H9 (cell line): ENCODE measurements around the gene CRK. TPM values are rescaled to one million over a fixed set of nuclear protein-coding genes. Genes with fewer than 3 reads are reported as not detected.

Source experiments
- DNase-seq: peaks from one replicate; pipeline ENCODE4 v3.0.0-alpha.2; 2017
- H2AFZ ChIP-seq: one replicate; pipeline ENCODE4 v1.6.1; 2013; ENCODE audit warnings: mild to moderate bottlenecking, low read length, control low read depth, moderate library complexity
- H2AK5ac ChIP-seq: 2 replicates; pipeline ENCODE4 v1.6.1; 2013; ENCODE audit warnings: low read length, control low read depth, mixed read lengths; ENCODE audit not compliant: insufficient read length
- H2BK120ac ChIP-seq: one replicate; pipeline ENCODE4 v1.6.1; 2013; ENCODE audit warnings: low read depth, mild to moderate bottlenecking, low read length, control low read depth, inconsistent platforms; ENCODE audit not compliant: poor library complexity, severe bottlenecking
- H2BK12ac ChIP-seq: 2 replicates; pipeline ENCODE4 v1.6.1; 2013; ENCODE audit warnings: low read length, control low read depth, mixed read lengths, low read depth; ENCODE audit not compliant: insufficient read length
- H2BK15ac ChIP-seq: 2 replicates; pipeline ENCODE4 v1.6.1; 2013; ENCODE audit warnings: low read depth, low read length, control low read depth
- H2BK20ac ChIP-seq: one replicate; pipeline ENCODE4 v1.6.1; 2013; ENCODE audit warnings: low read depth, mild to moderate bottlenecking, low read length, control low read depth, inconsistent platforms; ENCODE audit not compliant: poor library complexity, severe bottlenecking
- H2BK5ac ChIP-seq: 2 replicates; pipeline ENCODE4 v1.6.1; 2013; ENCODE audit warnings: low read length, control low read depth, mixed read lengths; ENCODE audit not compliant: insufficient read length
- H3K14ac ChIP-seq: 2 replicates; pipeline ENCODE4 v1.6.1; 2013; ENCODE audit warnings: low read length, control low read depth; ENCODE audit not compliant: insufficient read depth
- H3K18ac ChIP-seq: 2 replicates; pipeline ENCODE4 v1.6.1; 2013; ENCODE audit warnings: low read depth, mild to moderate bottlenecking, mixed read lengths, low read length, control low read depth; ENCODE audit not compliant: insufficient read length
- H3K23ac ChIP-seq: 2 replicates; pipeline ENCODE4 v1.6.1; 2013; ENCODE audit warnings: low read length, control low read depth, mixed read lengths, low read depth; ENCODE audit not compliant: insufficient read length
- H3K23me2 ChIP-seq: 2 replicates; pipeline ENCODE4 v1.6.1; 2013; ENCODE audit warnings: low read depth, mild to moderate bottlenecking, mixed read lengths, low read length, control low read depth; ENCODE audit not compliant: insufficient read length, poor library complexity, severe bottlenecking
- H3K27ac ChIP-seq: 2 replicates; pipeline ENCODE4 v1.5.1; 2013; ENCODE audit warnings: low read length, control low read depth, mixed read lengths, low read depth; ENCODE audit not compliant: insufficient read length
- H3K27me3 ChIP-seq: 2 replicates; pipeline ENCODE4 v1.6.1; 2013; ENCODE audit warnings: low read length, control low read depth, inconsistent platforms; ENCODE audit not compliant: insufficient read depth
- H3K4ac ChIP-seq: 2 replicates; pipeline ENCODE4 v1.6.1; 2013; ENCODE audit warnings: low read depth, mild to moderate bottlenecking, control low read depth, inconsistent platforms, low read length, moderate library complexity
- H3K4me1 ChIP-seq: 2 replicates; pipeline ENCODE4 v1.6.1; 2013; ENCODE audit warnings: low read length, control low read depth, inconsistent platforms; ENCODE audit not compliant: insufficient read depth
- H3K4me2 ChIP-seq: 2 replicates; pipeline ENCODE4 v1.6.1; 2013; ENCODE audit warnings: low read length, control low read depth, mixed read lengths; ENCODE audit not compliant: insufficient read length, insufficient read depth
- H3K56ac ChIP-seq: 2 replicates; pipeline ENCODE4 v1.6.1; 2013; ENCODE audit warnings: low read depth, mild to moderate bottlenecking, mixed read lengths, low read length, control low read depth; ENCODE audit not compliant: insufficient read length
- H3K79me1 ChIP-seq: 2 replicates; pipeline ENCODE4 v1.6.1; 2013; ENCODE audit warnings: low read depth, mild to moderate bottlenecking, moderate library complexity, low read length, control low read depth, inconsistent platforms; ENCODE audit not compliant: insufficient read depth, poor library complexity, severe bottlenecking
- H3K79me2 ChIP-seq: 2 replicates; pipeline ENCODE4 v1.6.1; 2013; ENCODE audit warnings: low read length, control low read depth, inconsistent platforms; ENCODE audit not compliant: insufficient read depth
- H3K9ac ChIP-seq: 2 replicates; pipeline ENCODE4 v1.6.1; 2013; ENCODE audit warnings: low read length, control low read depth, mixed read lengths; ENCODE audit not compliant: insufficient read length; ENCODE audit errors: extremely low read depth
- H3K9me3 ChIP-seq: one replicate; pipeline ENCODE4 v1.6.1; 2013; ENCODE audit warnings: low read depth, low read length, inconsistent platforms; ENCODE audit not compliant: control insufficient read depth
- H3T11ph ChIP-seq: one replicate; pipeline ENCODE4 v1.6.1; 2013; ENCODE audit warnings: mild to moderate bottlenecking, low read length, control low read depth, inconsistent platforms
- H4K20me1 ChIP-seq: one replicate; pipeline ENCODE4 v1.6.1; 2013; ENCODE audit not compliant: control insufficient read depth, insufficient read length, insufficient read depth
- H4K5ac ChIP-seq: 2 replicates; pipeline ENCODE4 v1.6.1; 2013; ENCODE audit warnings: low read depth, mild to moderate bottlenecking, mixed read lengths, low read length, control low read depth; ENCODE audit not compliant: insufficient read length
- H4K8ac ChIP-seq: replicated peaks from 2 replicates; pipeline ENCODE4 v1.6.1; 2013; ENCODE audit warnings: low read length, control low read depth, mixed read lengths, low read depth; ENCODE audit not compliant: insufficient read length
- H4K91ac ChIP-seq: 2 replicates; pipeline ENCODE4 v1.6.1; 2013; ENCODE audit warnings: low read depth, mild to moderate bottlenecking, moderate library complexity, mixed read lengths, low read length, control low read depth; ENCODE audit not compliant: insufficient read length
- H3K27ac Mint-ChIP-seq, 3 experiments: 2 replicates in 2 of 3; 3 replicates in 1 of 3; pipeline ENCODE4 v1.8.0; 2020 to 2021; ENCODE audit warnings: mixed read lengths in 3 of 3, mild to moderate bottlenecking in 1 of 3, moderate library complexity in 1 of 3
- H3K27me3 Mint-ChIP-seq: 2 replicates; pipeline ENCODE4 v1.8.0; 2021; ENCODE audit warnings: low read depth, mild to moderate bottlenecking, moderate library complexity, mixed read lengths
- H3K36me3 Mint-ChIP-seq, 3 experiments: 2 replicates in 2 of 3; 3 replicates in 1 of 3; pipeline ENCODE4 v1.8.0; 2020 to 2021; ENCODE audit warnings: low read depth in 3 of 3, mixed read lengths in 3 of 3; ENCODE audit not compliant: insufficient read depth in 1 of 3
- H3K4me1 Mint-ChIP-seq, 2 experiments: 2 replicates each; pipeline ENCODE4 v1.8.0; 2020; ENCODE audit warnings: mixed read lengths in 2 of 2
- H3K4me3 Mint-ChIP-seq, 2 experiments: 2 replicates in 1 of 2; 3 replicates in 1 of 2; pipeline ENCODE4 v1.8.0; 2020 to 2021; ENCODE audit warnings: mild to moderate bottlenecking in 2 of 2, mixed read lengths in 2 of 2, moderate library complexity in 1 of 2
- H3K9me3 Mint-ChIP-seq, 2 experiments: 2 replicates in 1 of 2; 3 replicates in 1 of 2; pipeline ENCODE4 v1.8.0; 2020; ENCODE audit warnings: mild to moderate bottlenecking in 2 of 2, mixed read lengths in 2 of 2, moderate library complexity in 1 of 2
- WGBS: extraction: QIAGEN DNeasy Blood & Tissue Kit; methylation state at CpG from one replicate; pipeline ENCODE4 v1.1.7; 2013; ENCODE audit warnings: missing lambda C conversion rate, low lambda C conversion rate, mixed read lengths; ENCODE audit not compliant: insufficient read length; ENCODE audit errors: extremely low coverage; 5-methylcytosine and 5-hydroxymethylcytosine counted together
- total RNA-seq: library from RNA; stranded (reverse); gene quantifications from 2 replicates; pipeline ENCODE4 v1.2.1, GENCODE V29; 2021
- TF ChIP-seq, protein P1 (sequence below): fragments of 200-600 bp; sonication (generic); conservative IDR thresholded peaks from 3 replicates; pipeline ENCODE4 v1.8.0; 2021; ENCODE audit warnings: antibody characterized with exemption, mild to moderate bottlenecking

CRK gene
- total RNA-seq, 1 experiment from 2014 or later = 58.9 TPM

DNA sequence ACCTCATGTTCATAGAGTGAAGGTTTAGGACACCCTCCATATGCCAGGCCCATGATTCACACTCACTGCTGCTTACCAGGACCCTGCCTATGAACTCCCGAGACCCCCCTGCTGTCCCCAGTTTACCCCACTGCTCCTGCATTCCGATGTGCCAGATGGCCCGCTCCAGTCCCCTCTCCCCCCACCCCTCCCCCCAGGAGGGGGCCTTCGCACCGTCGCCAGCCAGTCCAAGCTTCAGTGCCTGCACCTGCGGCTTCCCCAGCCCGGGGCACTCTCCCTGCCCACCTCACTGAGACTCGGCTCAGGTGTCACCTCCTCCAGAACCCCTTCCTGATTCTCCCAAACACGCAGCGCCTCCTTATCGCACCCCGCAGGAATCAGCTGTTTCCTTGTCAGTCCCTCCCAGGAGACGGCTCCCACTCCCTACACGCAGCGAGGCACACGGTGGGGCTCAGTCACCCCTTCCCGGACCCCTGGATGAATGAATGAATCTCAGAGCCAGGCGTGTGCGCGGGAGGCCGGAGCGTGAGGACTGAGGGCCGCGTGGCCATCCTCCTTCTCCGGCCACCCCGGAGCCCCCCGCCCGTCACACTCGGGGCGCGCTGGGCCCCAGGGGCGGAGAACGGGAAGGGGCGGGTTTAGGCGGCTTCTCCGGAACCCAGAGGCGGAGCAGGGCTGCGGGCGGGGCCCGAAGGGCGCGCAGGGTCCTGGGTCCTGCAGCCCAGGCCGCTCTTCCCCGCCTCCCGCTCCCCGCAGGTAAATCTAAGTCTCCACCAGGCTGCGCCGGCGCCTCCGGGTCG lies 34.8 kb upstream of the CRK start:
- Histone ChIP-seq H4K20me1 (no peaks in the 10 kb centered on the region), H3K4me2 (peak overlapping the region; percentile 78), H2BK12ac (no peak overlapping the region), H4K8ac (no peak overlapping the region), H3K14ac (peak overlapping the region; percentile 61), H2BK20ac (no peak overlapping the region), H4K5ac (no peak overlapping the region), H4K91ac (no peak overlapping the region), H3T11ph (no peak overlapping the region), H3K9ac (peak overlapping the region; percentile 40), H3K4me1 (no peaks in the 10 kb centered on the region), H3K23ac (no peak overlapping the region), H3K79me2 (no peaks in the 10 kb centered on the region), H3K27me3 (no peaks in the 10 kb centered on the region), H3K27ac (no peak overlapping the region), H3K79me1 (no peaks in the 10 kb centered on the region), H2BK5ac (no peak overlapping the region), H3K56ac (no peak overlapping the region), H2BK15ac (no peak overlapping the region), H3K23me2 (peaks cover 26% of the 10 kb centered on the region), H2BK120ac (no peak overlapping the region), H3K4ac (no peak overlapping the region), H3K9me3 (no peaks in the 10 kb centered on the region), H2AK5ac (no peak overlapping the region), H2AFZ (no peak overlapping the region), H3K18ac (no peak overlapping the region)
- DNase-seq = peak; percentile 76
- Mint-ChIP-seq H3K27ac (peak overlapping the region; percentile 7 to 89 (median 46); a peak in 5 of 7 replicates), H3K4me1 (peaks cover 21 to 30% of the 10 kb centered on the region in 2 experiments), H3K9me3 (peaks cover 0 to 3% of the 10 kb centered on the region in 2 experiments; a peak in 1 of 5 replicates), H3K4me3 (peak overlapping the region; percentile 86 to 88), H3K27me3 (peaks cover 4% of the 10 kb centered on the region; the same call in 1 of the 2 replicates), H3K36me3 (peaks cover 0 to 8% (median 3%) of the 10 kb centered on the region in 3 experiments; a peak in 3 of 7 replicates)
- WGBS = no CpG with 5 or more reads among the region's 52 CpGs
- TF ChIP-seq, protein P1, sequence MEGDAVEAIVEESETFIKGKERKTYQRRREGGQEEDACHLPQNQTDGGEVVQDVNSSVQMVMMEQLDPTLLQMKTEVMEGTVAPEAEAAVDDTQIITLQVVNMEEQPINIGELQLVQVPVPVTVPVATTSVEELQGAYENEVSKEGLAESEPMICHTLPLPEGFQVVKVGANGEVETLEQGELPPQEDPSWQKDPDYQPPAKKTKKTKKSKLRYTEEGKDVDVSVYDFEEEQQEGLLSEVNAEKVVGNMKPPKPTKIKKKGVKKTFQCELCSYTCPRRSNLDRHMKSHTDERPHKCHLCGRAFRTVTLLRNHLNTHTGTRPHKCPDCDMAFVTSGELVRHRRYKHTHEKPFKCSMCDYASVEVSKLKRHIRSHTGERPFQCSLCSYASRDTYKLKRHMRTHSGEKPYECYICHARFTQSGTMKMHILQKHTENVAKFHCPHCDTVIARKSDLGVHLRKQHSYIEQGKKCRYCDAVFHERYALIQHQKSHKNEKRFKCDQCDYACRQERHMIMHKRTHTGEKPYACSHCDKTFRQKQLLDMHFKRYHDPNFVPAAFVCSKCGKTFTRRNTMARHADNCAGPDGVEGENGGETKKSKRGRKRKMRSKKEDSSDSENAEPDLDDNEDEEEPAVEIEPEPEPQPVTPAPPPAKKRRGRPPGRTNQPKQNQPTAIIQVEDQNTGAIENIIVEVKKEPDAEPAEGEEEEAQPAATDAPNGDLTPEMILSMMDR = no peak
